B cell (primary cell): ENCODE data around the gene SCUBE1.

Experiments
- EZH2 ChIP-seq: IDR thresholded peaks from 2 replicates; pipeline ENCODE4 v1.6.1; 2012; ENCODE audit warnings: borderline replicate concordance, low read depth, mild to moderate bottlenecking, moderate library complexity, low read length; ENCODE audit not compliant: insufficient read depth, poor library complexity, severe bottlenecking
- TF ChIP-seq, protein P1 (sequence below): fragments of 200-600 bp; IDR thresholded peaks from one replicate; pipeline ENCODE4 v1.8.0; 2022; ENCODE audit warnings: antibody characterized with exemption, mild to moderate bottlenecking

- TF ChIP-seq, protein P1, sequence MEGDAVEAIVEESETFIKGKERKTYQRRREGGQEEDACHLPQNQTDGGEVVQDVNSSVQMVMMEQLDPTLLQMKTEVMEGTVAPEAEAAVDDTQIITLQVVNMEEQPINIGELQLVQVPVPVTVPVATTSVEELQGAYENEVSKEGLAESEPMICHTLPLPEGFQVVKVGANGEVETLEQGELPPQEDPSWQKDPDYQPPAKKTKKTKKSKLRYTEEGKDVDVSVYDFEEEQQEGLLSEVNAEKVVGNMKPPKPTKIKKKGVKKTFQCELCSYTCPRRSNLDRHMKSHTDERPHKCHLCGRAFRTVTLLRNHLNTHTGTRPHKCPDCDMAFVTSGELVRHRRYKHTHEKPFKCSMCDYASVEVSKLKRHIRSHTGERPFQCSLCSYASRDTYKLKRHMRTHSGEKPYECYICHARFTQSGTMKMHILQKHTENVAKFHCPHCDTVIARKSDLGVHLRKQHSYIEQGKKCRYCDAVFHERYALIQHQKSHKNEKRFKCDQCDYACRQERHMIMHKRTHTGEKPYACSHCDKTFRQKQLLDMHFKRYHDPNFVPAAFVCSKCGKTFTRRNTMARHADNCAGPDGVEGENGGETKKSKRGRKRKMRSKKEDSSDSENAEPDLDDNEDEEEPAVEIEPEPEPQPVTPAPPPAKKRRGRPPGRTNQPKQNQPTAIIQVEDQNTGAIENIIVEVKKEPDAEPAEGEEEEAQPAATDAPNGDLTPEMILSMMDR = no peak
- no peak for TF ChIP-seq EZH2
Measured at GRCh38 chr22:43173566-43173965, 169.6 kb downstream of the SCUBE1 start.
